AG04450 (cell line): ENCODE data around the gene CA7. TPM values are rescaled to one million over a fixed set of nuclear protein-coding genes. Genes with fewer than 3 reads are reported as not detected.

Experiments
- CTCF ChIA-PET: fragments of 300-600, 350-600 bp; formaldehyde crosslinking; extraction: SDS; loops from one replicate; lab custom pipeline; 2022; ENCODE audit warnings: antibody characterized with exemption, inconsistent platforms; lab: Charles Lee
- POLR2A ChIA-PET: fragments of 350-600 bp; formaldehyde crosslinking; extraction: SDS; loops from one replicate; lab custom pipeline; 2021; ENCODE audit warnings: antibody characterized with exemption, inconsistent platforms; lab: Yijun Ruan, JAX
- DNase-seq: peaks from one replicate; pipeline ENCODE4 v3.0.0-alpha.2; 2011; ENCODE audit warnings: low read depth, low spot score
- H3K27ac ChIP-seq: one replicate; pipeline ENCODE4 v1.5.1; 2012; ENCODE audit warnings: low read depth, low read length, control low read depth
- H3K27me3 ChIP-seq: one replicate; pipeline ENCODE4 v1.6.0; 2012; ENCODE audit warnings: low read length; ENCODE audit not compliant: control insufficient read depth, insufficient read depth
- H3K4me3 ChIP-seq: 2 replicates; pipeline ENCODE4 v1.5.1; 2011; ENCODE audit warnings: mild to moderate bottlenecking, low read depth, low read length, control low read depth
- H3K9me3 ChIP-seq: 2 replicates; pipeline ENCODE4 v1.5.1; 2012; ENCODE audit warnings: low read length; ENCODE audit not compliant: control insufficient read depth, insufficient read depth
- polyA plus RNA-seq: library from polyadenylated mRNA; depleted of rRNA; stranded (reverse); fragments of >200 nt; gene quantifications from 2 replicates; pipeline ENCODE4 v1.2.3, GENCODE V29; 2011
- TF ChIP-seq, protein P1 (sequence below): IDR thresholded peaks from 2 replicates; pipeline ENCODE4 v1.5.1; 2011; ENCODE audit warnings: low read depth, low read length, control low read depth, inconsistent platforms

The CA7 gene
- polyA plus RNA-seq, 1 experiment = not detected

DNA sequence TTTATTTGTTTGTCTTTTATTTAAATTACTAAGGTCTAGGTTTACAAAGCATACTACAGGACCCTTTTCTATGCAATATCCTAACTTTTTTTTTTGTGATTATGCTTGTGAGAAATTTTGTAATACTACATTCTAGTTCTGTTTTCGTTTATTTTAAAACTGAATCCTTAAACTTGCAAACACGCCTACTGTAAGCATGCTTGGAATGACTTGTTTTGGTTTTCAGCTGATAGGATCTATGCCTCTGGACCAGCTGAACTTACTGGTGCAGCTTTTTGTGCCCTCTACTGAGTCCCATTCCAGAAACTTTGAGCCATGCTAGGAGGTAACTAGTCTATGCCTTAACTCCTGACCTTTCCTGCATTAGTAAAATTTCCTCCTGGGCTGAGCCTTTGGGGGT, 42.1 kb downstream of the CA7 start:
- CTCF ChIA-PET = interaction anchor here (1.1 to 2.1 kb wide), 6 partner anchors 9 to 277 kb away, joined by 3 to 17 read pairs (median 6); partner anchors contain the start of gene NAE1
- TF ChIP-seq, protein P1, sequence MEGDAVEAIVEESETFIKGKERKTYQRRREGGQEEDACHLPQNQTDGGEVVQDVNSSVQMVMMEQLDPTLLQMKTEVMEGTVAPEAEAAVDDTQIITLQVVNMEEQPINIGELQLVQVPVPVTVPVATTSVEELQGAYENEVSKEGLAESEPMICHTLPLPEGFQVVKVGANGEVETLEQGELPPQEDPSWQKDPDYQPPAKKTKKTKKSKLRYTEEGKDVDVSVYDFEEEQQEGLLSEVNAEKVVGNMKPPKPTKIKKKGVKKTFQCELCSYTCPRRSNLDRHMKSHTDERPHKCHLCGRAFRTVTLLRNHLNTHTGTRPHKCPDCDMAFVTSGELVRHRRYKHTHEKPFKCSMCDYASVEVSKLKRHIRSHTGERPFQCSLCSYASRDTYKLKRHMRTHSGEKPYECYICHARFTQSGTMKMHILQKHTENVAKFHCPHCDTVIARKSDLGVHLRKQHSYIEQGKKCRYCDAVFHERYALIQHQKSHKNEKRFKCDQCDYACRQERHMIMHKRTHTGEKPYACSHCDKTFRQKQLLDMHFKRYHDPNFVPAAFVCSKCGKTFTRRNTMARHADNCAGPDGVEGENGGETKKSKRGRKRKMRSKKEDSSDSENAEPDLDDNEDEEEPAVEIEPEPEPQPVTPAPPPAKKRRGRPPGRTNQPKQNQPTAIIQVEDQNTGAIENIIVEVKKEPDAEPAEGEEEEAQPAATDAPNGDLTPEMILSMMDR = no peak
- Histone ChIP-seq H3K4me3 (no peak overlapping the region), H3K27me3 (no peaks in the 10 kb centered on the region), H3K27ac (no peak overlapping the region), H3K9me3 (no peaks in the 10 kb centered on the region)
- POLR2A ChIA-PET = interaction anchor here (0.6 to 1.0 kb wide), 2 partner anchors 19 to 285 kb away, joined by 3 to 4 read pairs; no protein-coding TSS in a partner anchor
- no peak for DNase-seq

DNA sequence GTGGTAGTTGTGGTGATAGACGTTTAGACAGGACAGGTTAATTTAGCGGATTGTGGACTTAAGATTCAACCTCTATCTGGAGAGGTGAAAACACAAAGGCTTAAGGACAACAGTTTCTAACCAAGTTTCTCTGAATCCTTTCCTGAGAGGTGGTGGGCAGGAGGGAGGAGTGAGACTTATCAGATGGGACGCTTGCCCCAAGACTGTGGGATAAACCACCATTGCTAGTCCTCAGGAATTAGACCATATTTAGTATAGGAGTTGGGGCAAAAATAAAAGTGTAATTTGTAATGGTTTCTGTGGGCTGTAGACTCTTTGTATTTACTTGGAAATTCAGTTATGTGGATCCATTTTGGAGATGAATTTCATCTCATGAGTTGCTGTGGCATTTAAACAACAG, 42.7 kb downstream of the CA7 start:
- TF ChIP-seq, protein P1 = no peak
- ChIA-PET CTCF (interaction anchor here (1.3 to 2.1 kb wide), 4 partner anchors 8 to 55 kb away, joined by 3 to 17 read pairs (median 7); no protein-coding TSS in a partner anchor), POLR2A (no interaction called here)
- Histone ChIP-seq H3K9me3 (no peaks in the 10 kb centered on the region), H3K27me3 (no peaks in the 10 kb centered on the region), H3K4me3 (no peak overlapping the region), H3K27ac (no peak overlapping the region)
- no peak for DNase-seq

DNA sequence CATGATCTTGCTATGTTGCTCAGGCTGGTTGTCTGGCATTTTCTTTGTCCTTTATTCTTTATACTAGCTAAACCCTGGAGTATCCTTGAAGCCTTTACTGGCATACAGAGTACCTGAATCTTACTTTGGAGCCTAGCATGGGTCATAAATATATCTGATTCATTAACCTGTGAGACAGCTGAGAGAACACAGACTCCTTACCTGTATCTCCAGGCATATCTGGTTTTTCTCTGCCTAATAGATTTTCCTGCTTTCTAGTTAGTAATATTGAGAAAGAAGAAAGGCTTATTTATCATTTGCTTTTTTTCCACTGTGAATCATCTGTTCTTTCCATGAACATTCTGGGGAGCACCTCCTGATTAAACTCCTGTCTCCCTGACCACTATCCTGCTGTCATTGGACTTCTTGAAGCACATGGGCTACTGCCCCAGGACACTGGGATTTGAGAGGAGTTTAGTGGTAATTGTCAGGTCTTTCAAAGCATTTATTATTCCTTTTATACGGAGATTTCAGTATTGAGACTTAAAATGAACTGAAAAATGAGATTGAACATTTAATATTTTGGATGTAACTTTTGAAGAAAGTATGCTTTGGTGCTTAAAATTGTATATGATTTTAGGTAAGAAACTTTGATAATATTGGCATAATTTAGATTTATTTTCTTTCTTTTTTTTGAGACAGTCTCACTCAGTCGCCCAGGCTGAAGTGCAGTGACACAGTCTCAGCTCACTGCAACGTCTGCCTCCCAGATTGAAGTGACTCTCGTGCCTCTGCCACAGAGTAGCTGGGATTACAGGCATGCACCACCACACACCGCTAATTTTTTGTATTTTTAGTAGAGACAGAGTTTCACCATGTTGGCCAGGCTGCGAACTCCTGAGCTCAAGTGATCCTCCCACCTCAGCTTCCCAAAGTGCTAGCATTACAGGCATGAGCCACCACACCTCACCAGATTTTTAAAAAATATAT, 44.7 kb downstream of the CA7 start:
- Histone ChIP-seq H3K4me3 (no peak overlapping the region), H3K9me3 (no peaks in the 10 kb centered on the region), H3K27ac (no peak overlapping the region), H3K27me3 (no peaks in the 10 kb centered on the region)
- DNase-seq = no peak
- CTCF ChIA-PET = interaction anchor here (0.8 to 1.8 kb wide), 2 partner anchors 16 to 227 kb away, joined by 3 to 7 read pairs; no protein-coding TSS in a partner anchor
- POLR2A ChIA-PET = no interaction called here
- TF ChIP-seq, protein P1 = no peak

DNA sequence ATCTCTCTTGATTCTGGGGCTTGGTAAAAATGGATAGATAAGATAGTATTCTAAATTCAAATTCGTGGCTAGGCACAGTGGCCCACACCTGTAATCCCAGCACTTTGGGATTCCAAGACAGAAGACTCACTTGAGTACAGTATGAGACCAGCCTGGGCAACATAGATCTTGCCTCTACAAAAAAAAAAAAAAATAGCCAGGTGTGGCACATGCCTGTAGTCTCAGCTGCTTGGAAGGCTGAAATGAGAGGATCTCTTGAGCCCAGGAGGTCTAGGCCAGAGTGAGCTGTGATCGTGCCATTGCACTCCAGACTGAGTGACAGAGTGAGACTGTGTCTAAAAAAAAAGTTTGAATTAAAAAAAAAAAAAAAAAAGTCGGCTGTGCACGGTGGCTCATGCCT, 45.4 kb downstream of the CA7 start:
- H3K27ac ChIP-seq = no peak overlapping the region
- ChIA-PET POLR2A (no interaction called here), CTCF (interaction anchor here (0.6 to 1.8 kb wide), 7 partner anchors 17 to 326 kb away, joined by 3 to 7 read pairs (median 4); no protein-coding TSS in a partner anchor)
- H3K4me3 ChIP-seq = no peak overlapping the region
- TF ChIP-seq, protein P1 = no peak
- no peaks in the 10 kb centered on the region for H3K27me3 ChIP-seq
- no peak for DNase-seq
- no peaks in the 10 kb centered on the region for H3K9me3 ChIP-seq
